GM18868 (cell line): ENCODE measurements around the gene DCBLD2.
"Not testable (repeated sequence)": the region's sequence is repeated elsewhere in the genome, so short reads cannot be mapped to it uniquely, and the experiment has no call there.

Source experiments
- ATAC-seq: cut with Tn5 transposase; IDR thresholded peaks from one replicate; pipeline ENCODE4 v1.9.1; 2021; ENCODE audit warnings: mild to moderate bottlenecking, moderate library complexity; ENCODE audit not compliant: unreplicated experiment

Gene DCBLD2

DNA sequence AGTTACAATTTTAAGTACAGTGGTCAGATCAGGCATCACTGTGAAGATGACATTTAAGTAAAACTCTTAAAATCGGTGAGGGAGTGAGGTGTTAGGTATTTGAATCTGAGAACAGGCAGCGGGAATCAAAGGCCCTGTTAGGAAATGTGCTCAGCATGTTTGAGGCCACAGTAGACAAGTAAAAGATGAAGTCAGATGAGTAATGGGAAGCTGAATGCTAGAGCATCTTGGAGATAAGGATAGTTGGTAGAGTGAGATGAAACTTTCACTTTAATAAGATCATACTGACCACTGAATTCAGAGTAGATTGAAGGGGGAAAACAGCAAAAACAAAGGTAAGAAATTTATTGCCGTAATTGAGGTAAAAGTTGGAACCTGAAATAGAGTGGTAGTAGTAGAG lies 61.6 kb downstream of the DCBLD2 start:
- ATAC-seq, result no peak

DNA sequence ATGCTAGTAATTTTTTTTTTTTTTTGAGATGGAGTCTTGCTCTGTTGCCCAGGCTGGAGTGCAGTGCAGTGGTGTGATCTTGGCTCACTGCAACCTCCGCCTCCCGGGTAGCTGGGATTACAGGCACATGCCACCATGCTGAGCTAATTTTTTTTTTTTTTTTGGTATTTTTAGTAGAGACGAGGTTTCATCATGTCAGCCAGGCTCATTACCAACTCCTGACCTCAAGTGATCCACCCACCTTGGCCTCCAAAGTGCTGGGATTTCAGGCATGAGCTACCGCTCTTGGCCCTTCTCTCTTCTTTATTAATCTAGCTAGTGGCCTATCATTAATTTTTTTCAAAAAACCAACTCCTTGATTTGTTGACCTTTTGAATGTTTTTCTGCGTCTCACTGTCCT lies 70.4 kb downstream of the DCBLD2 start:
- not testable (repeated sequence) for ATAC-seq

- ATAC-seq, result no peak
Measured at GRCh38 chr3:98829246-98829832, 72.2 kb downstream of the DCBLD2 start.

GRCh38 chr3:98827221-98827920 lies 74.1 kb downstream of the DCBLD2 start:
- ATAC-seq, result no peak

- ATAC-seq, result no peak
Measured at GRCh38 chr3:98826126-98826525, 75.4 kb downstream of the DCBLD2 start.

GRCh38 chr3:98824256-98824655 lies 77.2 kb downstream of the DCBLD2 start:
- ATAC-seq, result peak; percentile 72

DNA sequence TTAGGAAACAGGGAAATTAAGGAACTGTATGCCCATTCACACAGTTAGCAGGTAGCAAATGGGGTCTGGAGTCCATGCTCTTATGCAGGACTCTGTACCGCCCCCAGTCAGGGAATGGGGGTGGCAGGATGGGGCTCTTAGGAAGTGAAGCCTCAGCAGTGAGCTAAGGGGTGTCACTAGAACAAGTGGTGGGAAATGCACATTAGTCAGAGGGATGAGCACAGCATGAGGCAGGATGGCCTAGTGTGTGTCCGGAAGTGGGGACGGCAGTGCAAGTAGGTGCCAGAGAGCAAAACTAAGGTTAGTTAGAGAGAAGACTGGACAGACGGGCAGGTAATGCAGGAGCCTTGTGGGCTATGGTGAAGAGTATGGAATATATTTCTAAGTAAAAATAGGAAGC lies 77.7 kb downstream of the DCBLD2 start:
- ATAC-seq, result no peak

- ATAC-seq, result no peak
Measured at GRCh38 chr3:98821063-98821462, 80.4 kb downstream of the DCBLD2 start.

GRCh38 chr3:98817547-98818041 lies 83.9 kb downstream of the DCBLD2 start:
- peak; percentile 83 for ATAC-seq

DNA sequence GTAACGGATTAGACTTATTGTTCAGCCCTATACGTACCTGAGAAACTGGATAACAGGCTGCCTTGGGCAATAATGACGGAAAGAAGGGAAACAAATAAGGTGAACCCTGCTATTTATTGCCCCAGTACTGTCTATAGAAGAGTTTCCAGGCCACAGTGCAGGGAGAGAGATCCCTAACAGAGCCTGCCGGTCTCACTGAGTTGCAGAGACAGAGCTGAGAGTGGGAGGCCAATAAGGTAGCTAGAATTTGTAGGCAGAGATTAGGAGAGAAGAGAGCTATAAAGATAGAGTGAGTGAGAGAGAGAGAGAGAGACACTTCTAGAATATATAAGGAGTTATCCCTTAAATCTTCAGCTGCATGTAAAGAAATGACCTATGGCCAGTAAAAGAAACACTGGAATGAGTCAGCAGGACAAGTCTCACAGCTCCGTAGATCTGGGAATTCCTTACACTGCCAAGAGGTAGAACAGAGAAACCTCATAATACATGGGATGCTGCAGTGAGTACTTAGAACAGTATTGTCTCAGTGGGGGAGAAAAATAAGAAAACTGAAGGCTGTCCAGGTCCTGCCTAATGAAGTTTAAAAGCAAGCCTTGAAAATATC lies 86.6 kb downstream of the DCBLD2 start:
- ATAC-seq, result no peak

DNA sequence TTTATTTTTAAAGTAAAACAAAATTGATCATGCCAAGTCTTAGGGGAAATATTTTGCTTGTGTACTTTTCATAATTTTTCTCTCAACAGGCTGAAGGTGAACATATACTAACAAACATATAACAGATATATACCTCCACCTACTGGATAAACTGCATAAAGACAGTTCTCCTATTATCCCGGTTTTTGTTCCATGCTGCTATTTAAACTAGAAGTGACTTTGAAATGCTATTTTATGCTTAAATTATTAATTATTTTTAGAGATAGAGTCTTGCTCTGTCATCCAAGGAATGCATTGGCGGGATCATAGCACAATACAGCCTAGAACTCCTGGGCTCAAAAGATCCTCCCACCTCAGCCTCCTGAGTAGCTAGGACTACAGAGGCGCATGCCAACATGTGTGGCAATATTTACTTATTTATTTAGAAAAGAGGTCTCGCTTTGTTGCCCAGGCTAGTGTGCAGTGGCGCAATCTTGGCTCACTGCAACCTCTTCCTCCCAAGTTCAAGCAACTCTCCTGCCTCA lies 88.6 kb downstream of the DCBLD2 start:
- ATAC-seq, result peak; percentile 52

- no peak for ATAC-seq
Measured at GRCh38 chr3:98811048-98811447, 90.4 kb downstream of the DCBLD2 start.

- ATAC-seq, result peak; percentile 45
Measured at GRCh38 chr3:98809557-98809956, 91.9 kb downstream of the DCBLD2 start.

DNA sequence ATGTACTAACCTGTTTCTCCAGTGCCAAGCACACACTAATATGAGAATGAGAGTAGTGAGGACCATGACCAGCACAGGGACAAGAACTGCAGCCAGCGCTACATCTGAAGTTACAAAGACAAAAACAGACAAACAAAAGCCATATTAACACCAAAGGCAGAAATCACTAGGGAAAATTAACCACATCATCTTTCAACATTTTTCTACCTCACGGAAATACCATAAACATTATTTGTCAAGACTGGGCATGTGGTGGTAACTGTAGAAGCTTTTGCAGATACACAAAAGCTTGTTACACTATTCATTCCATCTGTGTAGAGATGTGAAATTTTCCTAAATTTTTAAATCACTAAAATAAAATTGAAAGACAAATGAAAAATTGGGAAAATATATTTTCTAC lies 93.4 kb downstream of the DCBLD2 start:
- ATAC-seq, result no peak

DNA sequence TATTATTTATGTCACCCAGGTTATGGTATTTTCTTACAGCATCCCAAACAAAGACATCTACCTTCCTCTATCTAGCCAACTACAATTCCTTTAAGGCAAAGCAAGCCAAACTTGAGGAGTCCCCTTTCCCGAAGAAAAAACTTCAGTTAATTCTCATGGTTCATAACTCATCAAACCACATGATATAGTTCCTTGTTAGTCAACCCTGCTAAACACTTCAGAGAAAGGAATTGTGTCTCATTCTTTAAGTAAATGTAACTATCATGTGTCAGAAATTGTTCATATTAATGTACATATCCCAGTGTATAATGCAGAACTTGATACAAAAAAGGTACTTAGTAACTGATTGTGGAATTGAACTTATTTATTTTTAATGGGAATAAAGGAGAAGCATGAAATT lies 93.9 kb downstream of the DCBLD2 start:
- no peak for ATAC-seq

DNA sequence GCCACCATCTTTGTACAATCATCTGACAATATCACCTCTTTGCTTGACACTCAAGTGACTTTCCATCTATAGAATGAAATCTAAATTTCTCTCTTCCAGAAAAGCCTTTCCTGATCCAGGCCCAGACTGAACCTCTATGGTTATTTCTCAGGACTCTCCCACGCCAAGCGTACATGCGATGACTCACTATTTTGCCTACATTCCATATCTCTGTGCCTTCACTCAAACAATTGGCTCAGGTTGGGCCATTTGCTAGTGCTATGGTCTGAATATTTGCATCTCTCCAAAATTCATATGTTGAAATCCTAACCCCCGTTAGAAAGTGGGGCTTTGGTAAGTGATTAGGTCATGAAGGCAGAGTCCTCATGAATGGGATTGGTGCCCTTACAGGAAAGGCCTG lies 94.5 kb downstream of the DCBLD2 start:
- ATAC-seq, result no peak

DNA sequence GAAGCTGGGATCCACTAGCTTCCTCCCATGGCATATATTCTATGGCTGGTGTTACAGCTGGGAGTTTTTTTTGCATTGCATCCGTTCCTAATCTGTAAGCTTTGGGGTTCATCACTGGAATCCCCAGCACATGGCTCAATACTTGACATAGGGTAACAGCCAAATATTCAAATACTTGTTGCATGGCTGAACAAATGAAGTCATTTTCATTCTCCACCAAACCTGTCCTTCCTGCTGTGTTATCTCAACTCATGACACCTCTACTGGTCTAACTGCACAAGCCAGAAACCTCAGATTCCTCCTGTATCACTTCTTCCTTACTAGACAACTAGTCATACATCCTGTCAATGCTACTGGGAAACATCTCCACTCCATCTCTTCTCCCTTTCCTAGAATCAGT lies 95.0 kb downstream of the DCBLD2 start:
- no peak for ATAC-seq

GRCh38 chr3:98805571-98805970 lies 95.9 kb downstream of the DCBLD2 start:
- ATAC-seq, result no peak

DNA sequence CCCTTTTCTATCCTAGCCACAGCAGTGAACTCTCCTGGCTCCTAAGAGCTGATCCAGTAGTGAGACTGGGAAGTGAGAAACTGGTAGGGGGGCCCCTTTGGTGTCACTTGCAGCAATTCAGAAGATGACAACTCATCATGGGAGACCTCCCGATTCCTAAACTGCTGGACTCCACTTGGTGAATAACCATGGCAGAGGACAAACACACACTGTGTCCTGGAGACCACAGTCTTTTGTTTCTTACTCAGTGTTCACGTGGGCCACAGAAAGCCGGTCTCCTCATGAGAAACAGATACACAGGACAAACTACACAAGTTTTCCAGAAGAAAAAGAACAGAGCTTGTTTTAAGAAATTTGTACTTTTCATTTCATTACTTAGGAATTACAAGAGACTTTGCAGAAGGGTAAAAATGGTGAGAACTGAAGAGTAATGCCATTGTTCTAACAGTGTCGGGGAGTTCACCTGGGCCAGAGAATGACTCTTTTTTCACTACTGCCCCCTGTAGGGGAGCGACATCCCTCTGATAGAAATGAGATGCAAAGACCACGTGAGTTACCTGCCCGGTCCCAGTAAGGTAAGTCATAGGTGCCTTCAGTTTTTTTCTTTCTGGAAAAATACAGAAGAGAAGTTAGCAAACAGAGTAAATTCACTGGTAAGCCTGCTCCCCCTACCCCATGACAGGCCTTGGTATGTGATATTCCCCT lies 100.3 kb downstream of the DCBLD2 start:
- ATAC-seq, result no peak

DNA sequence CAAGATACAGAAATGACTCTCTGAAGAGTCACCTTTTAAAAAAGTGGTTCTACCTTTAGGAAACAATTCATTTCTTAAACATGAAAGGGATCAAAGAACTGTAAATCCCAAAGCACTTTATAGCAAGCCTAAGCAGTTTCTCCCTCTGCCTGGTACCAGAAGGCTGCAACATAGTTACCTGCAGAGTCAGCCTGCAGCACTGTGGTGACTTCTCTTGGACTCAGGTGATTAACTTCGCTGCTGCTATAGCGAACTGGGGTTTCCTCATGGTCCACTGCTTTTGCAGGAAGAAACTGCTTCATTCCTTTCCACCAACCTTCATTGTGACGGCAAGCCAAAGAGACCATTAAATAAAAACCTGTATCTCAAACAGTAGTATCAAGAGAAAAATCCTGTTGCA lies 101.1 kb downstream of the DCBLD2 start:
- no peak for ATAC-seq

DNA sequence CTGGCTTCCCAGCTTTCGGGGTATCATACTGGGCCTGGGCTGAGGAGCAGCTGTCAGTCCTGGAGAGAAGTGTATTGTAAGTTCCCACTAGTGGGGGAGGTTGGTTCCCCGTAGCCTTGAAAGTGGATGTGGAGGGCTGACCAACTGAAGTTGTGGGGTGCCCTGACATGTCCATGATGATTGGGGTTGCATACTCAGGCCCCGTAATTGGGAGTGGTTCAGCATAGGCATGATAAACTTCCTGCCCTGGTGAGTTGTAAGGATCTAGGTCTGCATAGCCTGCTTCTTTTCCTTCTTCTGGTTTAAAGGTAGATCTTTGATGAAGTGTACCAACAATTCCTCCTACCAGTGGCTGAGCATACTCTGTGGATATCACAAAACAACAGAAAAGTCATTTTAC lies 102.0 kb downstream of the DCBLD2 start:
- no peak for ATAC-seq
